Left hindlimb (tissue), 1 donor: ENCODE data around the gene SLC23A2.

Source experiments
- DNase-seq: peaks from one replicate; pipeline ENCODE4 v3.0.0-alpha.2; 2018

SLC23A2 gene

DNA sequence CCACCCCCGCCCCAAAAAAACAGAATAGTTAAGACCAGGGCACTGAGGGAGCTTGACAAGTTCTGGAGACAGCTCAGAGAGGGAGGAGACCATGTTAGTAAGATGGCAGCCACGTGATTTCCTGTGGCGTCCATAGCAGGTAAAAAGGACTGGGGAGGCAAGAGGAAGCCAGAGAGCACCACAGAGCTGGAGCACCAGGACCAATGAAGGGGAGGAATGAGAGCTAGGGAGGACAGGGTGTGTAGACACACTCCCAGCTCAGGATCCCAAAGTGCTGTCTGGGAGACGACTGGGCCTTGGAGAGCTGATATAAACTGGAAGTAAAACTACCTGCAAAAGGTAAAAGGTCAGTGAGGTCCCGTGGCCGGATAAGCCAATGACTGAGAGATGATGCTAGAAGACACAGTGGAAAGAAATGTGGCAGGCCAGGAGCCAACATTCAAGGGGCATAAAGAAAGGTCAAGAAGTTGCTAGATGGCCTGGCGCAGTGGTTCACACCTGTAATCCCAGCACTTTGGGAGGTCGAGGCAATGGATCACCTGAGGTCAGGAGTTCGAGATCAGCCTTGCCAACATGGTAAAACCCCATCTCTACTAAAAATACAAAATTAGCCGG, 39.0 kb downstream of the SLC23A2 start:
- DNase-seq: no peak

GRCh38 chr20:4961746-4962145, 39.6 kb downstream of the SLC23A2 start:
- no peak for DNase-seq

DNA sequence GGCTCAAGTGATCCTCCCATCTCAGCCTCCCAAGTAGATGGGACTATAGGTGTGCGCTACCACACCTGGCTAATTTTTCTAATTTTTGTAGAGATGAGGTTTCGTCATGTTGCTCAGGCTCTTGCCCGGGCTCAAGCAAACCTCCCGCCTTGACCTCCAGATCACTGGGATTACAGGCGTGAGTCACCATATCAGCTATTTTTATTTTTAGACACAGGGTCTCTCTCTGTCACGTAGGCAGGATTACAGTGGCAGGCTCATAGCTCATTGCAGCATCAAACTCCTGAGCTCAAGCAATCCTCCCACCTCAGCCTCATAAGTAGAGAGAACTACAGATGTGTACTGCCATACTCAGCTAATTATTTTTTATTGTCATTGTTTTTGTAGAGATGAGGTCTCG, 41.7 kb downstream of the SLC23A2 start:
- DNase-seq: no peak

- DNase-seq: no peak
Observed at GRCh38 chr20:4957939-4958362, 43.4 kb downstream of the SLC23A2 start.

DNA sequence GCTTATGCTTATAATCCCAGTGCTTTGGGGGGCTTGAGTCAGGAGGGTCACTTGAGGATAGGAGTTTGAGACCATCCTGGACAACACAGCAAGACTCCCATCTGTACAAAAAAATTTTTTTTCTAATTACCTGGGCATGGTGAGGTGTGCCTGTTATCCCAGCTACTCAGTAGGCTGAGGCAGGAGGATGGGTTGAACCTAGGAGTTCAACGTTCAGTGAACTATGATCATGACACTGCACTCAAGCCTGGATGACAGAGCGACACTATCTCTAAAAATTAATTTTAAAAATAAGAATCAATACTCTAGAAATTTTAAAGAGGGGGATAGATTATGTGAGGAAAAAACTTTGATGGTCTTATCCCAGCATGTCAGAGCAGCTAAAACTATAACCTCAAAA, 44.1 kb downstream of the SLC23A2 start:
- DNase-seq: no peak

GRCh38 chr20:4956200-4956810, 45.0 kb downstream of the SLC23A2 start:
- DNase-seq: no peak

DNA sequence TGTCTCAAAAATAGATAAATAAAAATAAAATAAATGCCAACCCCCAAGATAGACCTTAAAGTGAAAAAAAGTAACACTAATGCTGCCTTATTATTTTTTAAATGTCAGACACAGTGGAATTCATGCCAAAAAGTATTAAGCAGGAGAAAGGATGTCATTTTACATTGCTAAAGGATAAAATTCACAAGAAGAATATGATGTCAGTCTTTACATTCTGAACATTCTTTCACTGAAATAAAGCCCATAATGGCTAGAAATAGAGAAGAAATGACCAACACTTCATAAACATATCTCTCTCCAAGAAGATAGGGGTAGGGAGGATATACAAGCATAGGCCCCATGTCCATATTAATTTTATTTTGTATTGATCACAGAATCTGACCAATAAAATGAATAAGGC, 47.4 kb downstream of the SLC23A2 start:
- no peak for DNase-seq

DNA sequence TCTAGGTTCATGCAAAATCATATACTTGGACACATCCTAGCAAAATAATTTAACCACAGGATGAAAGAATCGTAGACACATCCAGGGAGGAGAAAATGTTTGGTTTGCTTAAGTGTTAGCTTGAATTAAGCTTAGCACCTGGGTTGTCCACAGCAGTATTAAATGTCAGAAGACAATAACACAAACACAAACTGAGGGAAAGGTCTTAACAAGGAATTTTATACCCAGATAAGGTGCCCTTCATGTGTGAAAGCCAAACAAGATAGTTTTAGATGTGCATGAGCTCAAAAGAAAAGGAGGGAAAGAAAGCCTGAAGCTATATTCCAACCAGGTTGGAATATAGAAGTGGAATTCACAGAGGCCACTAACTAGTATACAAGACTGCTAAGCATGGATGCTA, 49.1 kb downstream of the SLC23A2 start:
- no peak for DNase-seq

DNA sequence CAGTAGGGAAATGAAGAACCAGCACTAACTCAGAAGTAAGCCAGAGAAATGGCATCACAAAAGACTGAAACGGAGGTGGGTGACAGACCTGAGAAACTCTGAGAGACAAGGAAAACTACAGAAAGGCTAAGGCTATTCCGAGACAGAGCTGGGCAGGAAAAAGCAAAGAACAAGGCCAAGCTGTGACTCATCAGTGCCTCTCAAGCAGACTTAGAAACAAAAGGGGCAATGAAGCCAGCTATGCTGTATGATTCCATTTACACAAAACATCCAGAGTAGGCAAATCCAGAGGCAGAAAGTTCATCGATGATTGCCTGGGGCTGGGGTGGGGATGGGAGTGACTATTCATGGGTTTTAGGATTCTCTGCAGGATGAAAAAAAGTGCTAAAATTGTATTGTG, 50.0 kb downstream of the SLC23A2 start:
- DNase-seq: no peak

DNA sequence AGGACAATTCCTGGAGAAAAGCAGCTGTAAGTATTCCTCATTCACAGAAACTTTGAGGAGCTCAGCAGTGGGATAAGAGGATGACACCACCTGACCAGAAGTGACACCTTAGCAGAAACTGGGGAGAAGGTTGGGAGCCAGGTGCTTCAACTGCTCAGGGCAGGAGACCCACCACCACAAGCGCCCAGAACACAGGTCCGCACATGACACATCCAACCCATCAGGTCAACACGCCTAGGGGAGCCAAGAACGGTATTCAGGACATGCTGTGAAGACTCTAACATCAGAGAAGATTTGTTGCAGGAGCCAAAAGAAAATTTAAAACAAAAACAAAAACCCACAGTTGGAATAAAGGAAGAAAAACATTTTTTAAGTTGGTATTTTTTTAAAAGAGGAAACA, 50.5 kb downstream of the SLC23A2 start:
- no peak for DNase-seq

DNA sequence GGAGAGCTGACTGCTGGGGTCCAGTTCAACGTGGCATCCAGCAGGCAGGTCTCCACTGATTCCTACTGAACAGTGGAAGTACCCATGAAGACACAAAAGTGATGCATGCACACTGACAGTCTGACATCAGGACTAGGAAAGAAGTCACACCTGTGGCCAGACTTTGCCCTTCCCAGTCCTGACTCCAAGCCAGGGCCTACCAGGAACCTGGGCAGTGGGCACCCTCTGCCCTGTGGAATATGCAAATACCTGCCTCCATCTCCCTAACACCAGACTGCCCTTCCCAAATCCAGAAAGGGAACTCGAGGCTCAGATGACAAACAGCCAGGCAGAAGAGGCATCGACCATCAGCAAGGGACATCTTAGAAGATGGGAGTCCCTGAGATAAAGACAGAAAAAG, 50.9 kb downstream of the SLC23A2 start:
- no peak for DNase-seq

DNA sequence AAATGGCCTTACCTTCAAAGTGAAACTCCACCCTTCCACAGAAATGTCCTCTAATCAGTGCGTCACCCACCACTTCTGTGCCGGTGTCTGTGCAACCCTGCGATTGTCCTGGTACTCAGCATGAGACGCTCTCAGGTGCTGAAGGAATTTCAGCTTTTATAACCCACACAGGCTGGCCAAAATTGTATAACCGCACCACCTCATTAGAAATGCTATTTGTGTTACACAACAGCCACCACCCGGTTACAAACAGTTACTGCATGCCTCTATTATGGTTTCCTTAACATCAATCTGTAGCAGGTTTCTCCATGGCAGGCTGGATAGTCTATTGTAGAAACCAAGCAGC, 51.5 kb downstream of the SLC23A2 start:
- DNase-seq: no peak

GRCh38 chr20:4947817-4948559, 53.3 kb downstream of the SLC23A2 start:
- DNase-seq: no peak

DNA sequence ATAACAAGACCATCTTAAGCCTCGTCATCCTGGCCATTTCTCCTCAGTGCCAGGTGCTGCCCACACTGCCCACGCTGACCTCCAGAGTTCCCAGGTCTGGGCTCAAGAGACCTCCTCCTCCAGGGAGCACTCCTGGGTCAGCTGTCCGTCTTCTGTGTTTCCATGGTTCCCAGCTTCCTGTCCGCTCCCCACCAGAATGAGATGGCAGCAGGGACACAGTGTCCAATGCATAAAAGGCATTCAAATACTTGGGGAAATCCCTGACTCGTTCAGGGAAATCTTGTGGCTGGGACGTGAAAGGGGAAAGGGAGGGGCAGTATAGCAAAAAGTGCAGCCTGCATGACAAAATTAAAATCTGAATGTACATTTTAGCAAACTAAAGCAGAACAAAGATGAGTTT, 54.3 kb downstream of the SLC23A2 start:
- DNase-seq: no peak

DNA sequence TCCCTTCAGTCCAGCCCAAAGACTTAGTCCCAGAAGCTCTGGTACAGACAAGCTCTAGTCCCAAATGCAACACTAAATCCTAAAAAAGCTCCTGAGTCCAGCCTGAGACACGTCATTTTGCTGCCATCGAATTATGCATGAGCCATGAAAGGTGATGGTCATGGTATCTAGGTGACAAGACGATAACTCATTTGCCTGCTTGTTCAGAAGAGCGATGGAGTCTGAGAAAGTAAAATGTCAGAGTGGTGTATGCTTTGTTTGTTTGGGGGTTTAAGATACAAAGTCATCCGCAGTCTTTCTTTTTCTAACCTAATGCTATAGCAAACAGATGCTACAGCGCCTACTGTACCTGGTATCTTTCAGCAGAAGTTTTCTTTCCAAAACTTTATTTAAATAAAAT, 54.7 kb downstream of the SLC23A2 start:
- DNase-seq: no peak

DNA sequence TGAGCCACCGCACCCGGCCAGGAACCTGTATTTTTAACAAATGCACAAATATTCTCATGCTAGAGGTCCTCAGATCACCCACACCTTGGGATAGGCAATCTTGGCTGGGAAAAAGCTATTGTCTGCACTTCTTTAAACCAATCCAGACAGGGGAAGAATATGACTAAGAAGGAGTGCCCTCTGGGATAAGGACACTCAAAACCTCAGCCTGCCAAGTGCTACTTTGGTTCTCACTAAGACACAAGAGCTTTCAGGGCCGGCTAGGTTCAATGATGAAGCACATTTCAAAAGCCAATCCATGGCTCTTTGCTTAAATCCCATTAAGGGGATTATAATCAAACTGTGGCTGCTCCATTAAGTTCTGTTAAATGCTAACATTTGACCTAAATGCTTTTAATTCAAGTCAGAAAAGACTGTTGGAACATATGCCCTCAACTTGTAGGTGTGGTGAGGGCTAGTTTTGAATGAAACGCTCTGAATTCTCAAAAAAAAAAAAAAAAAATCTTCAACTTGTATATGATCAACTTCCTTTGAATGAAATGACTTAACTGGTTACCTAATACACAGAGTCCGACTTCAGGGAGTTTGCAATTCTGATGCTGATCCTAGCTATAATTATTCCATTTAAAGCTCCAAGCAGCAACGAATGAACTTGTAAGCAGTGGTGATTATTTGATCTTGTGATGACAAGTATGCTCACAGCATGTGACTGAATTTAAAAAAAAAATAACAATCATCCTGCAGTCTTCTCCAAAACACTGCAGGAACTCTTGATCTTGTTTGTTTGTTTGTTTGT, 56.6 kb downstream of the SLC23A2 start:
- no peak for DNase-seq

- no peak for DNase-seq
Observed at GRCh38 chr20:4942331-4942730, 59.0 kb downstream of the SLC23A2 start.

DNA sequence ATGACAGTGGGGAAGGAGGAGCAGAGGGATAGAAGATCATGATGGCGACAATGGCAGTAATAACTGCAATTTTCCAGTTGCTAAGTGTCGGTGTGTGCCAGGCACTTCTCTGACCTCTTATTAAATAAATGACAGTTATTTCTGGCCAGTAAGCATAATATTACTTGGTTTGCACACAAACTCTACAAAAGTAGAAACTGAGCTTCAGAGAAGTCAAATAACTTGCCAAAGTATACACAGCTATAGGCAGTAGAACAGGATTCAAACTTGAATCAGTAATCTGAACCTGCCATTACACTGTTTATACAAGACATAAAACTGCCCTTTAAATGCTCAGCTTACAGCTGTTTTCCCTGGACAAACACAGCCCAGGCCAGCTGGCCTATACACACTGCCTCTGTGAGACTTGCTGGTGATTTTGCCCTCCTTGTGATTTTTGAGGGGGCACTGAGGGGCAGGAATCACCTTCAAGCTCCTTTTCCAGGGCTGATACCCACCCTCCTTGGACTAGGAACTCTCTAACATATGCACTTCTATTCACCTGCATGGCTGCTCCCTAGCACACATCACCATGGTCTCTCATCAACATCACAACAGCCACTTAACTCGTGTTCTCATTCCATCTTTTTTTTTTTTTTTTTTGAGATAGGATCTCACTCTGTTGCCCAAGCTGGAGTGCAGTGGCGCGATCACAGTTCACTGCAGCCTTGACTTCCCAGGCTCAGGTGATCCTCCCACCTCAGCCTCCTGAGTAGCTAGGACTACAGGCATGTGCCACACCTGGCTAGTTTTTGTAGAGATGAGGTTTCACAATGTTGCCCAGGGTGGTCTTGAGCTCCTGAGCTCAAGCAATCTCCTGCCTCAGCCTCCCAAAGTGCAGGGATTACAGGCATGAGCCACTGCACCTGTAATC, 63.6 kb downstream of the SLC23A2 start:
- DNase-seq: no peak

- no peak for DNase-seq
Observed at GRCh38 chr20:4936851-4937406, 64.4 kb downstream of the SLC23A2 start.

GRCh38 chr20:4936392-4936850, 64.9 kb downstream of the SLC23A2 start:
- no peak for DNase-seq

DNA sequence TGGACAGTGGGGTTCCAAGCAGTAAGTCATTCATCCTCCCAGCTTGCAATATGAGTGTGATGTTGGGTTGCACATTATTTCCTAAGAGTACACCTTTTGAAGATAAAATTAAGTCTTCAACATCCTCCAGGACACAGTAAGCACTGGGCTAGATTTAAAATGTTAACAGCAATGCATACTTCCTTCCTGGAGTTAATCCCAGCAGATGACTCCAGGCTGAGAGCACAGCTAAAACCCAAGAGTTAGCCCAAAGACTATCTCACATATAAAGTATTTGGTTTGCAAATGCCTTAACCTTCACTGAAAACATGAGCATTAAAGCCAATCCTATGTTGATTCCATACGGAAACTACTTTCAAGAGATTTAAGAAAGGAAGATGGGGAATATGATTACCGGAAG, 69.2 kb downstream of the SLC23A2 start:
- DNase-seq: no peak
